Activated CD4-positive, alpha-beta T cell treated with anti-CD3 and anti-CD28 coated beads, Interleukin-2, amount 50 U/mL, for 48 hours (primary cell): ENCODE measurements around the gene SPRR5.

Source experiments
- DNase-seq, 2 experiments: peaks; one replicate each; pipeline ENCODE4 v3.0.0-alpha.2; 2020

The SPRR5 gene

GRCh38 chr1:152986578-152986977, 39.6 kb downstream of the SPRR5 start:
- no peak for DNase-seq

GRCh38 chr1:152993186-152993585, 46.2 kb downstream of the SPRR5 start:
- no peak for DNase-seq

DNA sequence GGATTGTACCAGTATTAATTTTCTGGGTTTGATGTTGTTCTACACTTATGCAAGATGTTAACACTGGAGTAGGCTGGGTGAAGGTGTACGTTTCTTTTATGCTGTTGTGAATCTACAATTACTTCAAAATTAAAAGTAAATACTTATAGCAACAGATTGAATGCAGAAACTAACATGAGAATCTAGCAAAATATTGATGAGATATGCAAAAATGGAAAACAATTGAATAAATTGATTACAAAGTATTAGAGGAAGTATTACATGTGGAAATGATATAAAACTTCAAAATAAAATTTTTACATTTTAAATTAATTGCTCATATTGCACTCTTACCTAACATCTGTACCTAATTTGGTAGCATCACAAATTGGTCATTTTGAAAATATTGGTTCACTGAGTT, 48.8 kb downstream of the SPRR5 start:
- no peak for DNase-seq

- no peak for DNase-seq
These were observed 49.8 kb downstream of the SPRR5 start for GRCh38 chr1:152996633-152997400.

DNA sequence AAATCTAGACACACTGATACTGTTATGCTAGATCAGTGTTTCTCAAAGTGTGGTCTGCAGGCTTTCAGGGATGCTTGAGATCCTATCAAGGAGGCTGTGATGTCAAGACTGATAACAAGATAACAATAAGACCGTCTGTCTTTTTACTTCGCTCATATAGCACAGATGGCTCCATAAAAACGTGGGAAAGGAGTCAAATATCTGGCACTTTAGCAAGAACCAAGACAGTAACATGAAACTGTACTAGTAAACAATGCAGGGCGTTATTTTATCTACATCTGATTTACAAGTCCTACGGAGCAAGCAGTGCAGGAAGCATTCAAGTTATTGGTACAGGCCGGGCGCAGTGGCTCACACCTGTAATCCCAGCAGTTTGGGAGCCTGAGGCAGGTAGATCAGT, 50.9 kb downstream of the SPRR5 start:
- DNase-seq, result no peak

- DNase-seq, result no peak
These were observed 51.5 kb downstream of the SPRR5 start for GRCh38 chr1:152998476-152998875.
